Left ventricle myocardium inferior (tissue), 1 donor: ENCODE data around the gene FCHO2. TPM values are rescaled to one million over a fixed set of nuclear protein-coding genes. Genes with fewer than 3 reads are reported as not detected.
A peak's percentile ranks its signal among the peaks of the same experiment; 100 is the strongest.

Experiments
- DNase-seq: peaks from one replicate; pipeline ENCODE4 v3.0.0-alpha.2; 2020
- H3K27ac ChIP-seq: fragments of 200-600 bp; replicated peaks from 2 replicates; pipeline ENCODE4 v1.8.0; 2021
- H3K27me3 ChIP-seq: fragments of 200-600 bp; 2 replicates; pipeline ENCODE4 v1.8.0; 2021; ENCODE audit warnings: low read depth
- H3K36me3 ChIP-seq: fragments of 200-600 bp; 2 replicates; pipeline ENCODE4 v1.8.0; 2021
- H3K4me1 ChIP-seq: fragments of 200-600 bp; 2 replicates; pipeline ENCODE4 v1.8.0; 2021
- H3K4me3 ChIP-seq: fragments of 200-600 bp; 2 replicates; pipeline ENCODE4 v1.8.0; 2021; ENCODE audit warnings: mild to moderate bottlenecking, moderate library complexity
- H3K9me3 ChIP-seq: fragments of 200-600 bp; replicated peaks from 2 replicates; pipeline ENCODE4 v1.8.0; 2021
- CTCF ChIP-seq: fragments of 200-600 bp; IDR thresholded peaks from 2 replicates; pipeline ENCODE4 v1.8.0; 2021; ENCODE audit warnings: antibody characterized with exemption, mild to moderate bottlenecking, borderline replicate concordance
- intact Hi-C: fragments of 100-400 bp; cut with micrococcal nuclease; formaldehyde crosslinking; loops from one replicate; pipeline ENCODE4 v1.11.0; 2022
- total RNA-seq: library from RNA; stranded (reverse); fragmentation: NEBNext Ultra II Directional; extraction: Animal tissue kit (Norgen Biotek cat#: 25700); gene quantifications from one replicate; pipeline ENCODE4 v1.2.1, GENCODE V29; 2021
- donor health status: DM: no; HTN: yes; CAD: no; lungs with severe emphysema.

Gene FCHO2
- total RNA-seq, 1 donor from 2014 or later, result 23.3 TPM

- TF ChIP-seq CTCF, result no peak
- H3K27ac ChIP-seq, result no peak overlapping the region
- peaks cover 15% of the 10 kb centered on the region for H3K4me1 ChIP-seq
- intact Hi-C loops, result no loop called here
- peaks cover 68% of the 10 kb centered on the region for H3K27me3 ChIP-seq
- H3K9me3 ChIP-seq, result peaks cover 6% of the 10 kb centered on the region
- no peak for DNase-seq
- H3K4me3 ChIP-seq, result peak overlapping the region; percentile 67
- H3K36me3 ChIP-seq, result no peaks in the 10 kb centered on the region
These were observed 163.8 kb downstream of the FCHO2 start for GRCh38 chr5:73119451-73120157.

GRCh38 chr5:73120222-73121118 is 164.6 kb downstream of the FCHO2 start, which contains the start of gene TMEM171:
Gene TMEM171, plus strand, starts transcription at chr5:73120575. Its CDS starts 2,799 bp downstream, at chr5:73123374.
- Histone ChIP-seq H3K27me3 (peaks cover 71% of the 10 kb centered on the region), H3K36me3 (no peaks in the 10 kb centered on the region), H3K4me1 (peaks cover 15% of the 10 kb centered on the region), H3K4me3 (peak within 1 kb of the TSS; percentile 67), H3K27ac (no peak within 1 kb of the TSS), H3K9me3 (peaks cover 6% of the 10 kb centered on the region)
- no peak for TF ChIP-seq CTCF
- no peak for DNase-seq
- intact Hi-C loops, result no loop called here

- Histone ChIP-seq H3K27me3 (peaks cover 72% of the 10 kb centered on the region), H3K4me3 (peak overlapping the region; percentile 67), H3K4me1 (peaks cover 15% of the 10 kb centered on the region), H3K36me3 (no peaks in the 10 kb centered on the region), H3K9me3 (peaks cover 6% of the 10 kb centered on the region), H3K27ac (no peak overlapping the region)
- no peak for DNase-seq
- intact Hi-C loops, result no loop called here
- TF ChIP-seq CTCF, result no peak
These were observed 165.2 kb downstream of the FCHO2 start for GRCh38 chr5:73121119-73121463.

- H3K27me3 ChIP-seq, result peaks cover 64% of the 10 kb centered on the region
- no peak for TF ChIP-seq CTCF
- H3K27ac ChIP-seq, result no peak overlapping the region
- no peak overlapping the region for H3K4me3 ChIP-seq
- H3K9me3 ChIP-seq, result no peaks in the 10 kb centered on the region
- DNase-seq, result no peak
- H3K36me3 ChIP-seq, result no peaks in the 10 kb centered on the region
- intact Hi-C loops, result no loop called here
- H3K4me1 ChIP-seq, result peaks cover 15% of the 10 kb centered on the region
These were observed 167.3 kb downstream of the FCHO2 start for GRCh38 chr5:73122875-73123810.

GRCh38 chr5:73125289-73125688 is 169.4 kb downstream of the FCHO2 start:
- H3K36me3 ChIP-seq, result no peaks in the 10 kb centered on the region
- no peak overlapping the region for H3K4me3 ChIP-seq
- no peak overlapping the region for H3K27ac ChIP-seq
- no peaks in the 10 kb centered on the region for H3K9me3 ChIP-seq
- intact Hi-C loops, result no loop called here
- DNase-seq, result no peak
- TF ChIP-seq CTCF, result no peak
- H3K27me3 ChIP-seq, result peaks cover 62% of the 10 kb centered on the region
- H3K4me1 ChIP-seq, result peaks cover 8% of the 10 kb centered on the region
